Renal cortical epithelial cell (primary cell): ENCODE results near the gene HAO2. TPM values are rescaled to one million over a fixed set of nuclear protein-coding genes. Genes with fewer than 3 reads are reported as not detected.
"Not testable (repeated sequence)": the region's sequence is repeated elsewhere in the genome, so short reads cannot be mapped to it uniquely, and the experiment has no call there.

Source experiments
- DNase-seq: peaks from one replicate; pipeline ENCODE4 v3.0.0-alpha.2; 2011; ENCODE audit warnings: low read depth
- total RNA-seq: library from RNA; depleted of rRNA; stranded (reverse); fragments of >200 nt; gene quantifications from 2 replicates; pipeline ENCODE4 v1.2.3, GENCODE V29; 2014

The HAO2 gene
- total RNA-seq, 1 donor from 2014 or later: not detected

- no peak for DNase-seq
Measured at GRCh38 chr1:119345398-119345797, 23.2 kb upstream of the HAO2 start.

- no peak for DNase-seq
Measured at GRCh38 chr1:119347858-119348257, 20.7 kb upstream of the HAO2 start.

GRCh38 chr1:119348941-119349340, 19.6 kb upstream of the HAO2 start:
- no peak for DNase-seq

- DNase-seq: not testable (repeated sequence)
Measured at GRCh38 chr1:119350866-119351265, 17.7 kb upstream of the HAO2 start.

- DNase-seq: no peak
Measured at GRCh38 chr1:119351997-119352396, 16.6 kb upstream of the HAO2 start.

- DNase-seq: no peak
Measured at GRCh38 chr1:119353836-119354235, 14.7 kb upstream of the HAO2 start.

GRCh38 chr1:119358636-119359035, 9.9 kb upstream of the HAO2 start:
- no peak for DNase-seq

GRCh38 chr1:119359730-119360129, 8.9 kb upstream of the HAO2 start:
- DNase-seq: no peak

GRCh38 chr1:119361205-119361604, 7.4 kb upstream of the HAO2 start:
- DNase-seq: no peak

GRCh38 chr1:119361620-119362344, 6.8 kb upstream of the HAO2 start:
- DNase-seq: no peak

- DNase-seq: no peak
Measured at GRCh38 chr1:119363162-119363561, 5.4 kb upstream of the HAO2 start.

- DNase-seq: no peak
Measured at GRCh38 chr1:119364640-119365039, 3.9 kb upstream of the HAO2 start.

- no peak for DNase-seq
Measured at GRCh38 chr1:119366424-119366823, 2.2 kb upstream of the HAO2 start.

- peak; percentile 42 for DNase-seq
Measured at GRCh38 chr1:119367432-119368124, 1.0 kb upstream of the HAO2 start.

GRCh38 chr1:119370748-119371147, 2.2 kb downstream of the HAO2 start:
- DNase-seq: no peak

- no peak for DNase-seq
Measured at GRCh38 chr1:119371815-119372214, 3.2 kb downstream of the HAO2 start.

GRCh38 chr1:119372503-119373086, 4.0 kb downstream of the HAO2 start:
- DNase-seq: peak; percentile 49

GRCh38 chr1:119373465-119373864, 4.9 kb downstream of the HAO2 start:
- DNase-seq: peak; percentile 27

GRCh38 chr1:119374208-119374874, 5.8 kb downstream of the HAO2 start:
- no peak for DNase-seq

- no peak for DNase-seq
Measured at GRCh38 chr1:119375366-119375765, 6.8 kb downstream of the HAO2 start.

GRCh38 chr1:119376594-119376993, 8.0 kb downstream of the HAO2 start:
- no peak for DNase-seq

- not testable (repeated sequence) for DNase-seq
Measured at GRCh38 chr1:119377594-119377993, 9.0 kb downstream of the HAO2 start.

GRCh38 chr1:119379117-119379516, 10.5 kb downstream of the HAO2 start:
- no peak for DNase-seq
